WTC11 (cell line): Measurements from ENCODE around the gene QTRT2. TPM values are rescaled to one million over a fixed set of nuclear protein-coding genes. Genes with fewer than 3 reads are reported as not detected.

Source experiments
- ATAC-seq: fragments of 200-7000 bp; cut with Tn5 transposase; 2 replicates; pipeline ENCODE4 v1.10.0; 2021; ENCODE audit warnings: mild to moderate bottlenecking, moderate library complexity
- CTCF ChIA-PET: fragments of 300-600 bp; sonication (Branson Sonifier 250); formaldehyde crosslinking; loops from one replicate; lab custom pipeline; 2021; ENCODE audit warnings: antibody characterized with exemption; lab: Charles Lee
- POLR2A ChIA-PET: fragments of 350-600 bp; sonication (Branson Sonifier 250); formaldehyde crosslinking; loops from one replicate; lab custom pipeline; 2021; ENCODE audit warnings: antibody characterized with exemption; lab: Charles Lee
- DNase-seq: peaks from one replicate; pipeline ENCODE4 v3.0.0; 2021; ENCODE audit warnings: low spot score
- H3K27ac Mint-ChIP-seq: 2 replicates; pipeline ENCODE4 v1.8.0; 2021; ENCODE audit warnings: mixed read lengths
- H3K27me3 Mint-ChIP-seq: 2 replicates; pipeline ENCODE4 v1.8.0; 2021; ENCODE audit warnings: low read depth, mild to moderate bottlenecking, moderate library complexity, mixed read lengths
- H3K36me3 Mint-ChIP-seq: 2 replicates; pipeline ENCODE4 v1.8.0; 2021; ENCODE audit warnings: mixed read lengths
- H3K4me1 Mint-ChIP-seq: 2 replicates; pipeline ENCODE4 v1.8.0; 2022; ENCODE audit warnings: mixed read lengths
- H3K4me3 Mint-ChIP-seq: 2 replicates; pipeline ENCODE4 v1.8.0; 2021; ENCODE audit warnings: mild to moderate bottlenecking, moderate library complexity, mixed read lengths
- H3K9me3 Mint-ChIP-seq: 2 replicates; pipeline ENCODE4 v1.8.0; 2021; ENCODE audit warnings: mixed read lengths
- E2F5 ChIP-seq: sonication (generic); formaldehyde crosslinking; IDR thresholded peaks from 2 replicates; pipeline ENCODE4 v1.8.1; 2022; ENCODE audit warnings: mild to moderate bottlenecking, moderate library complexity, missing genetic modification reagents
- FOXJ3 ChIP-seq: sonication (generic); formaldehyde crosslinking; IDR thresholded peaks from 2 replicates; pipeline ENCODE4 v1.9.0; 2021; ENCODE audit warnings: missing genetic modification reagents, mild to moderate bottlenecking, borderline replicate concordance
- FOXK1 ChIP-seq: sonication (generic); formaldehyde crosslinking; IDR thresholded peaks from 2 replicates; pipeline ENCODE4 v1.8.0; 2022; ENCODE audit warnings: mild to moderate bottlenecking, moderate library complexity, missing genetic modification reagents
- FOXP1 ChIP-seq: sonication (generic); formaldehyde crosslinking; IDR thresholded peaks from 2 replicates; pipeline ENCODE4 v1.8.0; 2022; ENCODE audit warnings: missing genetic modification reagents, mild to moderate bottlenecking, moderate library complexity, borderline replicate concordance
- KAT7 ChIP-seq: sonication (generic); formaldehyde crosslinking; IDR thresholded peaks from 2 replicates; pipeline ENCODE4 v1.8.1; 2023; ENCODE audit warnings: missing genetic modification reagents, mild to moderate bottlenecking, borderline replicate concordance
- NR2C2 ChIP-seq: sonication (generic); formaldehyde crosslinking; IDR thresholded peaks from 2 replicates; pipeline ENCODE4 v1.8.0; 2022; ENCODE audit warnings: mild to moderate bottlenecking, missing genetic modification reagents
- PRRX2 ChIP-seq: fragments of 250-450 bp; sonication (Bioruptor Pico); IDR thresholded peaks from 2 replicates; pipeline ENCODE4 v1.8.0; 2021; ENCODE audit warnings: mild to moderate bottlenecking
- ZNF121 ChIP-seq: sonication (generic); formaldehyde crosslinking; IDR thresholded peaks from 2 replicates; pipeline ENCODE4 v1.8.0; 2023; ENCODE audit warnings: missing genetic modification reagents
- ZNF232 ChIP-seq: sonication (generic); formaldehyde crosslinking; IDR thresholded peaks from 2 replicates; pipeline ENCODE4 v1.8.0; 2022; ENCODE audit warnings: mild to moderate bottlenecking, missing genetic modification reagents
- ZNF512 ChIP-seq: sonication (generic); formaldehyde crosslinking; IDR thresholded peaks from 2 replicates; pipeline ENCODE4 v1.8.1; 2022; ENCODE audit warnings: missing genetic modification reagents, borderline replicate concordance
- total RNA-seq: library from RNA; stranded (reverse); gene quantifications from 3 replicates; pipeline ENCODE4 v1.2.3, GENCODE V29; 2021
- TF ChIP-seq, protein P1 (sequence below): fragments of 250-450 bp; sonication (Bioruptor Pico); IDR thresholded peaks from 2 replicates; pipeline ENCODE4 v1.9.0; 2021; ENCODE audit warnings: mild to moderate bottlenecking
- TF ChIP-seq, protein P2 (sequence below): sonication (generic); formaldehyde crosslinking; IDR thresholded peaks from 2 replicates; pipeline ENCODE4 v1.8.0; 2022; ENCODE audit warnings: mild to moderate bottlenecking, missing genetic modification reagents
- TF ChIP-seq, protein P3 (sequence below): sonication (generic); formaldehyde crosslinking; IDR thresholded peaks from 2 replicates; pipeline ENCODE4 v1.8.1; 2023; ENCODE audit warnings: mild to moderate bottlenecking, missing genetic modification reagents
- TF ChIP-seq, protein P4 (sequence below): sonication (generic); formaldehyde crosslinking; IDR thresholded peaks from 2 replicates; pipeline ENCODE4 v1.8.1; 2022; ENCODE audit warnings: mild to moderate bottlenecking, missing genetic modification reagents, moderate library complexity, borderline replicate concordance
- TF ChIP-seq, protein P5 (sequence below): sonication (generic); formaldehyde crosslinking; IDR thresholded peaks from 2 replicates; pipeline ENCODE4 v1.8.0; 2023; ENCODE audit warnings: mild to moderate bottlenecking, missing genetic modification reagents
- TF ChIP-seq, protein P6 (sequence below): fragments of 200-600 bp; IDR thresholded peaks from 2 replicates; pipeline ENCODE4 v1.8.0; 2022; ENCODE audit warnings: antibody characterized with exemption

Gene QTRT2
- total RNA-seq, 1 experiment from 2014 or later = 40.0 TPM

GRCh38 chr3:114111060-114111770 is 54.7 kb downstream of the QTRT2 start:
- no peaks in the 10 kb centered on the region for H3K36me3 Mint-ChIP-seq
- peaks cover 29% of the 10 kb centered on the region for H3K4me1 Mint-ChIP-seq
- ChIA-PET POLR2A (no interaction called here), CTCF (interaction anchor here (0.8 kb wide), 1 partner anchor 10 kb away, joined by 4 read pairs; no protein-coding TSS in a partner anchor)
- H3K27ac Mint-ChIP-seq = no peak overlapping the region
- H3K27me3 Mint-ChIP-seq = no peaks in the 10 kb centered on the region
- DNase-seq (no peak), ATAC-seq (no peak)
- H3K4me3 Mint-ChIP-seq = no peak overlapping the region
- TF ChIP-seq ZNF512 (CRISPR knock-in tag) = no peak
- no peak for TF ChIP-seq ZNF232
- TF ChIP-seq, protein P1, sequence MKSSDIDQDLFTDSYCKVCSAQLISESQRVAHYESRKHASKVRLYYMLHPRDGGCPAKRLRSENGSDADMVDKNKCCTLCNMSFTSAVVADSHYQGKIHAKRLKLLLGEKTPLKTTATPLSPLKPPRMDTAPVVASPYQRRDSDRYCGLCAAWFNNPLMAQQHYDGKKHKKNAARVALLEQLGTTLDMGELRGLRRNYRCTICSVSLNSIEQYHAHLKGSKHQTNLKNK = no peak
- no peak for TF ChIP-seq PRRX2 (CRISPR knock-in tag)
- TF ChIP-seq ZNF121 (CRISPR knock-in tag) = no peak
- no peak for TF ChIP-seq KAT7 (CRISPR knock-in tag)
- TF ChIP-seq NR2C2 (CRISPR knock-in tag) = no peak
- TF ChIP-seq, protein P2, sequence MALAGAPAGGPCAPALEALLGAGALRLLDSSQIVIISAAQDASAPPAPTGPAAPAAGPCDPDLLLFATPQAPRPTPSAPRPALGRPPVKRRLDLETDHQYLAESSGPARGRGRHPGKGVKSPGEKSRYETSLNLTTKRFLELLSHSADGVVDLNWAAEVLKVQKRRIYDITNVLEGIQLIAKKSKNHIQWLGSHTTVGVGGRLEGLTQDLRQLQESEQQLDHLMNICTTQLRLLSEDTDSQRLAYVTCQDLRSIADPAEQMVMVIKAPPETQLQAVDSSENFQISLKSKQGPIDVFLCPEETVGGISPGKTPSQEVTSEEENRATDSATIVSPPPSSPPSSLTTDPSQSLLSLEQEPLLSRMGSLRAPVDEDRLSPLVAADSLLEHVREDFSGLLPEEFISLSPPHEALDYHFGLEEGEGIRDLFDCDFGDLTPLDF (CRISPR knock-in tag) = no peak
- TF ChIP-seq FOXP1 (CRISPR knock-in tag) = no peak
- TF ChIP-seq, protein P3, sequence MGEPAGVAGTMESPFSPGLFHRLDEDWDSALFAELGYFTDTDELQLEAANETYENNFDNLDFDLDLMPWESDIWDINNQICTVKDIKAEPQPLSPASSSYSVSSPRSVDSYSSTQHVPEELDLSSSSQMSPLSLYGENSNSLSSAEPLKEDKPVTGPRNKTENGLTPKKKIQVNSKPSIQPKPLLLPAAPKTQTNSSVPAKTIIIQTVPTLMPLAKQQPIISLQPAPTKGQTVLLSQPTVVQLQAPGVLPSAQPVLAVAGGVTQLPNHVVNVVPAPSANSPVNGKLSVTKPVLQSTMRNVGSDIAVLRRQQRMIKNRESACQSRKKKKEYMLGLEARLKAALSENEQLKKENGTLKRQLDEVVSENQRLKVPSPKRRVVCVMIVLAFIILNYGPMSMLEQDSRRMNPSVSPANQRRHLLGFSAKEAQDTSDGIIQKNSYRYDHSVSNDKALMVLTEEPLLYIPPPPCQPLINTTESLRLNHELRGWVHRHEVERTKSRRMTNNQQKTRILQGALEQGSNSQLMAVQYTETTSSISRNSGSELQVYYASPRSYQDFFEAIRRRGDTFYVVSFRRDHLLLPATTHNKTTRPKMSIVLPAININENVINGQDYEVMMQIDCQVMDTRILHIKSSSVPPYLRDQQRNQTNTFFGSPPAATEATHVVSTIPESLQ = no peak
- TF ChIP-seq, protein P4, sequence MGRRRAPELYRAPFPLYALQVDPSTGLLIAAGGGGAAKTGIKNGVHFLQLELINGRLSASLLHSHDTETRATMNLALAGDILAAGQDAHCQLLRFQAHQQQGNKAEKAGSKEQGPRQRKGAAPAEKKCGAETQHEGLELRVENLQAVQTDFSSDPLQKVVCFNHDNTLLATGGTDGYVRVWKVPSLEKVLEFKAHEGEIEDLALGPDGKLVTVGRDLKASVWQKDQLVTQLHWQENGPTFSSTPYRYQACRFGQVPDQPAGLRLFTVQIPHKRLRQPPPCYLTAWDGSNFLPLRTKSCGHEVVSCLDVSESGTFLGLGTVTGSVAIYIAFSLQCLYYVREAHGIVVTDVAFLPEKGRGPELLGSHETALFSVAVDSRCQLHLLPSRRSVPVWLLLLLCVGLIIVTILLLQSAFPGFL (CRISPR knock-in tag) = no peak
- TF ChIP-seq, protein P5, sequence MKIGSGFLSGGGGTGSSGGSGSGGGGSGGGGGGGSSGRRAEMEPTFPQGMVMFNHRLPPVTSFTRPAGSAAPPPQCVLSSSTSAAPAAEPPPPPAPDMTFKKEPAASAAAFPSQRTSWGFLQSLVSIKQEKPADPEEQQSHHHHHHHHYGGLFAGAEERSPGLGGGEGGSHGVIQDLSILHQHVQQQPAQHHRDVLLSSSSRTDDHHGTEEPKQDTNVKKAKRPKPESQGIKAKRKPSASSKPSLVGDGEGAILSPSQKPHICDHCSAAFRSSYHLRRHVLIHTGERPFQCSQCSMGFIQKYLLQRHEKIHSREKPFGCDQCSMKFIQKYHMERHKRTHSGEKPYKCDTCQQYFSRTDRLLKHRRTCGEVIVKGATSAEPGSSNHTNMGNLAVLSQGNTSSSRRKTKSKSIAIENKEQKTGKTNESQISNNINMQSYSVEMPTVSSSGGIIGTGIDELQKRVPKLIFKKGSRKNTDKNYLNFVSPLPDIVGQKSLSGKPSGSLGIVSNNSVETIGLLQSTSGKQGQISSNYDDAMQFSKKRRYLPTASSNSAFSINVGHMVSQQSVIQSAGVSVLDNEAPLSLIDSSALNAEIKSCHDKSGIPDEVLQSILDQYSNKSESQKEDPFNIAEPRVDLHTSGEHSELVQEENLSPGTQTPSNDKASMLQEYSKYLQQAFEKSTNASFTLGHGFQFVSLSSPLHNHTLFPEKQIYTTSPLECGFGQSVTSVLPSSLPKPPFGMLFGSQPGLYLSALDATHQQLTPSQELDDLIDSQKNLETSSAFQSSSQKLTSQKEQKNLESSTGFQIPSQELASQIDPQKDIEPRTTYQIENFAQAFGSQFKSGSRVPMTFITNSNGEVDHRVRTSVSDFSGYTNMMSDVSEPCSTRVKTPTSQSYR (CRISPR knock-in tag) = no peak
- TF ChIP-seq, protein P6, sequence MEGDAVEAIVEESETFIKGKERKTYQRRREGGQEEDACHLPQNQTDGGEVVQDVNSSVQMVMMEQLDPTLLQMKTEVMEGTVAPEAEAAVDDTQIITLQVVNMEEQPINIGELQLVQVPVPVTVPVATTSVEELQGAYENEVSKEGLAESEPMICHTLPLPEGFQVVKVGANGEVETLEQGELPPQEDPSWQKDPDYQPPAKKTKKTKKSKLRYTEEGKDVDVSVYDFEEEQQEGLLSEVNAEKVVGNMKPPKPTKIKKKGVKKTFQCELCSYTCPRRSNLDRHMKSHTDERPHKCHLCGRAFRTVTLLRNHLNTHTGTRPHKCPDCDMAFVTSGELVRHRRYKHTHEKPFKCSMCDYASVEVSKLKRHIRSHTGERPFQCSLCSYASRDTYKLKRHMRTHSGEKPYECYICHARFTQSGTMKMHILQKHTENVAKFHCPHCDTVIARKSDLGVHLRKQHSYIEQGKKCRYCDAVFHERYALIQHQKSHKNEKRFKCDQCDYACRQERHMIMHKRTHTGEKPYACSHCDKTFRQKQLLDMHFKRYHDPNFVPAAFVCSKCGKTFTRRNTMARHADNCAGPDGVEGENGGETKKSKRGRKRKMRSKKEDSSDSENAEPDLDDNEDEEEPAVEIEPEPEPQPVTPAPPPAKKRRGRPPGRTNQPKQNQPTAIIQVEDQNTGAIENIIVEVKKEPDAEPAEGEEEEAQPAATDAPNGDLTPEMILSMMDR = no peak
- TF ChIP-seq FOXK1 (CRISPR knock-in tag) = no peak
- no peak for TF ChIP-seq E2F5
- TF ChIP-seq FOXJ3 (CRISPR knock-in tag) = no peak
- no peaks in the 10 kb centered on the region for H3K9me3 Mint-ChIP-seq
